ENCODE measurements around the gene SMIM1. TPM values are rescaled to one million over a fixed set of nuclear protein-coding genes. Genes with fewer than 3 reads are reported as not detected.

Gene SMIM1
- total and polyA plus RNA-seq, 3 experiments from 2014 or later: 0.80 to 1.6 (median 1.1) TPM

- peaks cover 0 to 1% (median 0%) of the 10 kb centered on the region in 3 donors for H3K4me1 Mint-ChIP-seq
- ChIA-PET POLR2A (no interaction called here), CTCF (no interaction called here)
- H3K9me3 Mint-ChIP-seq: no peaks in the 10 kb centered on the region
- H3K4me3 ChIP-seq (ENCODE audit: low read length): no peak overlapping the region
- H3K27me3 ChIP-seq (ENCODE audit: insufficient read depth, low read length, poor library complexity, severe bottlenecking): no peaks in the 10 kb centered on the region
- no peak overlapping the region for H3K27ac ChIP-seq (ENCODE audit: low read depth, low read length)
- H3K9me3 ChIP-seq (ENCODE audit: low read length): no peaks in the 10 kb centered on the region
- H3K27me3 Mint-ChIP-seq: peaks cover 9 to 12% of the 10 kb centered on the region in 2 donors
- H3K27ac Mint-ChIP-seq: no peak overlapping the region
- H3K36me3 Mint-ChIP-seq: no peaks in the 10 kb centered on the region
- DNase-seq: peak in 1 of 5 donors; percentile 40
- H3K4me1 ChIP-seq (ENCODE audit: insufficient read depth, low read length): no peaks in the 10 kb centered on the region
- H3K36me3 ChIP-seq (ENCODE audit: insufficient read depth, low read length): no peaks in the 10 kb centered on the region
- H3K4me3 Mint-ChIP-seq: no peak overlapping the region
Measured at GRCh38 chr1:3753656-3754454, 18.7 kb upstream of the SMIM1 start.

DNA sequence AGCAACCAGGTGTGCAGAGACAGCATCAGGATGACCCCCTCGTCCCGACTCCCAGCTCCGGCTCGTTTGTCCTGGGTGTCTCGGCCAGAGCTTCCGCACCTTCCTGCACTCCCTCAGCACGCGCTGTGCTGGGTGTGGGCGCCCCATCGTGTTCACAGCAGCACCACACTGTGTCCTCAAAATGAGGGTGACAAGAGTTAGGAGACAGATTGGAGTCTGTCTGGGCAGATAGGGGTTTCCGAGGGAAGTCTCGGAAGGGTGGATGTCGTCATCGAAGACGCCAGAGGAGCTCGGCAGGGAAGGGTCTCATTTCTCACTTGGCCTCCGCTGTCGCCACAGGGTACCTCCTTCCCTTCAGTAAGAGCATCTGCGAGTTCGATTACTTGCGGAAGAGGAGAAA, 16.2 kb upstream of the SMIM1 start:
- Mint-ChIP-seq H3K4me3 (no peak overlapping the region), H3K9me3 (peaks cover 0 to 7% (median 3%) of the 10 kb centered on the region in 5 donors), H3K4me1 (no peaks in the 10 kb centered on the region), H3K36me3 (no peaks in the 10 kb centered on the region), H3K27me3 (peaks cover 21 to 31% of the 10 kb centered on the region in 2 donors), H3K27ac (no peak overlapping the region)
- Histone ChIP-seq H3K4me1 (ENCODE audit: insufficient read depth, low read length) (no peaks in the 10 kb centered on the region), H3K9me3 (ENCODE audit: low read length) (no peaks in the 10 kb centered on the region), H3K27ac (ENCODE audit: low read depth, low read length) (no peak overlapping the region), H3K36me3 (ENCODE audit: insufficient read depth, low read length) (no peaks in the 10 kb centered on the region), H3K27me3 (ENCODE audit: insufficient read depth, low read length, poor library complexity, severe bottlenecking) (no peaks in the 10 kb centered on the region), H3K4me3 (ENCODE audit: low read length) (no peak overlapping the region)
- ChIA-PET CTCF (no interaction called here), POLR2A (no interaction called here)
- DNase-seq: peak in 1 of 5 donors; percentile 19

GRCh38 chr1:3759164-3759563, 13.4 kb upstream of the SMIM1 start:
- H3K27ac Mint-ChIP-seq: no peak overlapping the region
- H3K4me3 Mint-ChIP-seq: no peak overlapping the region
- H3K36me3 Mint-ChIP-seq: no peaks in the 10 kb centered on the region
- H3K27me3 Mint-ChIP-seq: peaks cover 18 to 35% of the 10 kb centered on the region in 2 donors
- Histone ChIP-seq H3K27me3 (ENCODE audit: insufficient read depth, low read length, poor library complexity, severe bottlenecking) (no peaks in the 10 kb centered on the region), H3K36me3 (ENCODE audit: insufficient read depth, low read length) (no peaks in the 10 kb centered on the region), H3K9me3 (ENCODE audit: low read length) (no peaks in the 10 kb centered on the region), H3K4me3 (ENCODE audit: low read length) (no peak overlapping the region), H3K27ac (ENCODE audit: low read depth, low read length) (no peak overlapping the region), H3K4me1 (ENCODE audit: insufficient read depth, low read length) (no peaks in the 10 kb centered on the region)
- CTCF ChIA-PET: interaction anchor here (2.4 kb wide), 1 partner anchor 35 kb away, joined by 6 read pairs; no protein-coding TSS in a partner anchor
- no peak for DNase-seq
- POLR2A ChIA-PET: interaction anchor here (0.7 kb wide), 1 partner anchor 221 kb away, joined by 4 read pairs; no protein-coding TSS in a partner anchor
- H3K4me1 Mint-ChIP-seq: no peaks in the 10 kb centered on the region
- peaks cover 0 to 7% (median 3%) of the 10 kb centered on the region in 5 donors for H3K9me3 Mint-ChIP-seq

- POLR2A ChIA-PET: no interaction called here
- peaks cover 18 to 39% of the 10 kb centered on the region in 2 donors for H3K27me3 Mint-ChIP-seq
- H3K4me3 Mint-ChIP-seq: no peak overlapping the region
- CTCF ChIA-PET: interaction anchor here (2.4 kb wide), 1 partner anchor 35 kb away, joined by 6 read pairs; no protein-coding TSS in a partner anchor
- no peaks in the 10 kb centered on the region for H3K27me3 ChIP-seq (ENCODE audit: insufficient read depth, low read length, poor library complexity, severe bottlenecking)
- H3K9me3 ChIP-seq (ENCODE audit: low read length): no peaks in the 10 kb centered on the region
- no peaks in the 10 kb centered on the region for H3K36me3 Mint-ChIP-seq
- DNase-seq: no peak
- no peak overlapping the region for H3K27ac Mint-ChIP-seq
- H3K36me3 ChIP-seq (ENCODE audit: insufficient read depth, low read length): no peaks in the 10 kb centered on the region
- H3K27ac ChIP-seq (ENCODE audit: low read depth, low read length): no peak overlapping the region
- H3K4me1 ChIP-seq (ENCODE audit: insufficient read depth, low read length): no peaks in the 10 kb centered on the region
- H3K4me1 Mint-ChIP-seq: no peaks in the 10 kb centered on the region
- no peak overlapping the region for H3K4me3 ChIP-seq (ENCODE audit: low read length)
- H3K9me3 Mint-ChIP-seq: peaks cover 0 to 7% (median 3%) of the 10 kb centered on the region in 5 donors
Measured at GRCh38 chr1:3759796-3760195, 12.8 kb upstream of the SMIM1 start.

DNA sequence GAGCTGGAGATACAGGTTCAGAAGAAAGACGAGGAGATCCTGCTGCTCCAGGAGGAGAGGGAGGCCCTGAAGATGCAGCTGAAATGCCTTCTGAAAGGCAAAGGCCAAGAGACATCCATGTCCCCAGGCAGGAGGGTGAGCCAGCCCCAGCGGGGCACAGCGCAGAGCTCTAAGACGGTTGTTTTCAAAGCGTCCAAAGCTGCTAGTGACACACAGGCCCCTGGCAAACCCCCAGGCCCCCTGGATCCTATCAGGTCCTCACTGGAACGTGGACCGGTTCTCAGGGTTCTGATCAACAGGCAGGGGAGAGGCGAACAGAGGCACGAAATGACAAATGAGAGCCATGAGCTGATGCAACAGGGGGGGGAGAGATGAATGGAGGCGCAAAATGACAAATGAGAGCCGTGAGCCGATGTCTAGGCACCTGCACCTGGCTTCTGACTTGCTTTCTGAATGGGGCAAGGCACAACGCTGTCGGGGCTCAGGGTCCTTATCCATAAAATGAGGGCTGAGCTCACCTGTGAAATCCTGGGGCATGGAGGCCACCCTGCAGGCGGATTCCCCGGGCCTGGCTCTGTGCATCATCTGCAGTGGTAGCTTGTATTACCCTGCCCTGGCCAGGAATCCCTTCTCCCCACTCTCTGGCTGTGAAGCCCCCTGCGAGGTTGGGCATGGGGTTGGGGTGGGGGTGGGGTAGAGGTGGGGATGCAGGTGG, 11.1 kb upstream of the SMIM1 start:
- peak in 1 of 5 donors; percentile 33 for DNase-seq
- H3K4me3 ChIP-seq (ENCODE audit: low read length): no peak overlapping the region
- Mint-ChIP-seq H3K9me3 (peaks cover 0 to 7% (median 3%) of the 10 kb centered on the region in 5 donors), H3K27me3 (peaks cover 15 to 45% of the 10 kb centered on the region in 2 donors), H3K4me1 (no peaks in the 10 kb centered on the region), H3K36me3 (no peaks in the 10 kb centered on the region), H3K4me3 (no peak overlapping the region), H3K27ac (no peak overlapping the region)
- ChIA-PET POLR2A (no interaction called here), CTCF (interaction anchor here (2.4 kb wide), 1 partner anchor 37 kb away, joined by 6 read pairs; no protein-coding TSS in a partner anchor)
- H3K27me3 ChIP-seq (ENCODE audit: insufficient read depth, low read length, poor library complexity, severe bottlenecking): no peaks in the 10 kb centered on the region
- no peak overlapping the region for H3K27ac ChIP-seq (ENCODE audit: low read depth, low read length)
- no peaks in the 10 kb centered on the region for H3K9me3 ChIP-seq (ENCODE audit: low read length)
- no peaks in the 10 kb centered on the region for H3K36me3 ChIP-seq (ENCODE audit: insufficient read depth, low read length)
- H3K4me1 ChIP-seq (ENCODE audit: insufficient read depth, low read length): no peaks in the 10 kb centered on the region

- Mint-ChIP-seq H3K9me3 (peaks cover 0 to 7% (median 3%) of the 10 kb centered on the region in 5 donors), H3K36me3 (no peaks in the 10 kb centered on the region), H3K4me1 (no peaks in the 10 kb centered on the region), H3K27me3 (peaks cover 13 to 44% of the 10 kb centered on the region in 2 donors), H3K27ac (no peak overlapping the region), H3K4me3 (no peak overlapping the region)
- peak in 1 of 5 donors; percentile 43 for DNase-seq
- no peaks in the 10 kb centered on the region for H3K36me3 ChIP-seq (ENCODE audit: insufficient read depth, low read length)
- no peak overlapping the region for H3K27ac ChIP-seq (ENCODE audit: low read depth, low read length)
- no peak overlapping the region for H3K4me3 ChIP-seq (ENCODE audit: low read length)
- H3K27me3 ChIP-seq (ENCODE audit: insufficient read depth, low read length, poor library complexity, severe bottlenecking): no peaks in the 10 kb centered on the region
- no peaks in the 10 kb centered on the region for H3K9me3 ChIP-seq (ENCODE audit: low read length)
- H3K4me1 ChIP-seq (ENCODE audit: insufficient read depth, low read length): no peaks in the 10 kb centered on the region
- POLR2A ChIA-PET: no interaction called here
- CTCF ChIA-PET: no interaction called here
Measured at GRCh38 chr1:3762151-3762872, 10.2 kb upstream of the SMIM1 start.

DNA sequence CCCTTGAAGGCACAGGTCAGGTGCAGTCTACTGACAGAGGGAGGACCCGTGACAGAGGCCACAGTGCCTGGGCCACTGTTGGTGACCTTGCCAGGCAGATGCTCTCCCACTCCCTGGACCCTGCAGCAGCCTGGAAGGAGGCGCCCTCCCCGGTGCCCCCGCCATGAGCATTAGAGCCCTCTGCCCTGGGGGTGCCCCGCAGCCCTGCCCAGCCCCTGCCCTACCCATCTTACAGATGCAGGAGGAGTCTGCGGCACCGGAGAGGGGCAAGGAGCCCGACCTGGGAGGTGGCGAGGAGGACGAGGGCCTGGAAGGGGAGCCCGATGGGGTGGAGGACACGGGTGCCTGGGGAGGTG, 9.7 kb upstream of the SMIM1 start:
- Mint-ChIP-seq H3K4me1 (no peaks in the 10 kb centered on the region), H3K27me3 (peaks cover 13 to 50% of the 10 kb centered on the region in 2 donors), H3K36me3 (no peaks in the 10 kb centered on the region), H3K4me3 (no peak overlapping the region), H3K27ac (no peak overlapping the region), H3K9me3 (peaks cover 0 to 7% (median 3%) of the 10 kb centered on the region in 5 donors)
- no peaks in the 10 kb centered on the region for H3K4me1 ChIP-seq (ENCODE audit: insufficient read depth, low read length)
- ChIA-PET CTCF (no interaction called here), POLR2A (no interaction called here)
- no peak overlapping the region for H3K27ac ChIP-seq (ENCODE audit: low read depth, low read length)
- no peaks in the 10 kb centered on the region for H3K27me3 ChIP-seq (ENCODE audit: insufficient read depth, low read length, poor library complexity, severe bottlenecking)
- no peaks in the 10 kb centered on the region for H3K9me3 ChIP-seq (ENCODE audit: low read length)
- no peaks in the 10 kb centered on the region for H3K36me3 ChIP-seq (ENCODE audit: insufficient read depth, low read length)
- DNase-seq: peak in 1 of 5 donors; percentile 36
- H3K4me3 ChIP-seq (ENCODE audit: low read length): no peak overlapping the region
